Stimulated activated CD4-positive, alpha-beta T cell treated with anti-CD3 and anti-CD28 coated beads, Interleukin-2, amount 100 ng/mL, for 48 hours (primary cell): Measurements from ENCODE around the gene EFNB1.
"Not testable (repeated sequence)": the region's sequence is repeated elsewhere in the genome, so short reads cannot be mapped to it uniquely, and the experiment has no call there.

Source experiments
- DNase-seq, 2 donors: peaks; one replicate each; pipeline ENCODE4 v3.0.0-alpha.2; 2020

EFNB1 gene

GRCh38 chrX:68828740-68829581, at the start of gene EFNB1:
TSS of gene EFNB1 (plus strand) at chrX:68829021. CDS start at chrX:68829777, 756 bp downstream.
- peak; percentile 60 to 70 for DNase-seq

- DNase-seq = not testable (repeated sequence)
These were observed 47.5 kb upstream of the EFNB1 start for GRCh38 chrX:68781295-68781694.

GRCh38 chrX:68784816-68785215, 44.0 kb upstream of the EFNB1 start:
- no peak for DNase-seq

- not testable (repeated sequence) for DNase-seq
These were observed 42.2 kb upstream of the EFNB1 start for GRCh38 chrX:68786581-68786980.

DNA sequence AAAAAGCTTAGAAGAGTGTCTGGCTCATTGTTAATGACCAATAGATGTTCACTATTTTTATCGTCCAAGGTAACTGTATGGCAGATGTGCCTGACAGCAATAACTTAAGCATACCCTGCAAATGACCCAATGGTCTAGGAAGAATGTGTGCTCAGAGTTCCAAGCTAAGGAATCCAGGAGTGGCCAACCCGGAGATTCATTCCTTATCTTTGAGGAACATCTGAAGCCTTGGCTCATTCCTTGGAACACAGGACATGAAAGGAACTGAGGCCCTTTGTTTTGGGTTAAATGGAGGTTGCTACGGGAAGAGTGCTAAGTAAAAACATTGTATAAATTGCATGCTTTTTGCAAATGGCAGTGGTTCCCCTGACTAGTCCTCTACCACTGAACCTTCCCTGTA, 38.9 kb upstream of the EFNB1 start:
- no peak for DNase-seq

GRCh38 chrX:68792083-68792482, 36.7 kb upstream of the EFNB1 start:
- no peak for DNase-seq

- DNase-seq = no peak
These were observed 34.4 kb upstream of the EFNB1 start for GRCh38 chrX:68794461-68794860.

DNA sequence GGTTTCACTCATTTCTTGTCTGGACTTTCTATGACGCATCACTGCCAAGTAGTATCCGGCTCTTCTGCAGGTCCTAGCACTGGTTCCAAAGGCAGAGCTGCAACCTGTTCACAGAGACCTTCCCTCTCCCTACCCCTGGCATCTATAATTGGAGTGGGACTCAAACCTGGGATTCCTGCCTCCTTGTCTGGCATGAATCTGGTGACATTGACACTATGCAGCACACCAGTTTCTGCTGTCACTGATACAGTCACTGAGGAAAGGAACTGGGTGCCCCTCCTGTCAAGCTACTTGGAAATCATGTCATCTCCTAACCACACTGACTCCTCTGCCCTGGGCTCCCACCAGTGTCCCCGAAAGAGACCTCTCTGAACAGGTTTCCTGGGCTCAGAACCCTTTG, 33.1 kb upstream of the EFNB1 start:
- no peak for DNase-seq

- not testable (repeated sequence) for DNase-seq
These were observed 30.4 kb upstream of the EFNB1 start for GRCh38 chrX:68798400-68798799.

GRCh38 chrX:68801737-68802290, 27.0 kb upstream of the EFNB1 start:
- DNase-seq = no peak

- no peak for DNase-seq
These were observed 21.0 kb upstream of the EFNB1 start for GRCh38 chrX:68807818-68808217.

GRCh38 chrX:68808686-68809357, 20.0 kb upstream of the EFNB1 start:
- DNase-seq = no peak

GRCh38 chrX:68820476-68821110, 8.2 kb upstream of the EFNB1 start:
- no peak for DNase-seq

GRCh38 chrX:68821616-68822015, 7.2 kb upstream of the EFNB1 start:
- DNase-seq = no peak

- no peak for DNase-seq
These were observed 6.0 kb upstream of the EFNB1 start for GRCh38 chrX:68822641-68823410.

DNA sequence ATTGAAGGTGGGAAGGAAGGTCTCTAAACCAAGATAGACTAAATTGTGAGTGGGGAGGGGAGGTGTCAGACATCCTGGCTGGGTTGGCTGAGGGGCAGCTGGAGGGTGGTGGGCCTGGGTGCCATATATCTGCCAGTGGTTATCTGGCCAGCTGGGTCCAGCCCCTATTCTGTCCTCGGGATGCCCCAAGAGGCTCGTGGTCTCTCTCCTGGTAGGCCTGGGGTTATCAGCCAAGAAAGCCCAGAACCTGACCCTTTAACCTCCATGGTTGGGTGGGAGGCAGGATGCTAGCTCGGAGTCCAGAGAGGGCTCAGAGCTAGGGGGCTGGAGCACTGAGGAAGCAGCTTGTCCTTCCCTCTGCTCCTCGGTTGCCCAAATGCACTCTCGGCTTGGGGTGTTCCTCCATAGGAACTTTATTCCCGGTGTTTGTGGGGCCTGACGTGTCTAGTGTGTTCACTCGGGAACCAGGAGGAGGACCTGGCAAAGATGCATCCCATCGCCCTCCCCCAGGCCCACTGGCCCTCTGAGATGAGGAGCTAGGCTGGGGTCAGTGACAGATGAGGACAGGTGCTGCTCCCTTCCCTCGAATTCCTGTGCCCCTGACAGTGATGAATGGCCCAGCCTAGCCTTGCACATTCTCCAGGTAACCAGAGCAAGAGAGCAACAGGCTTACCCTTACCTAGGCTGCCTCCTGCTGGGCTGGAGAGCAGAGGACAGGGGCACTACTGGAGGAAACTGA, 5.2 kb upstream of the EFNB1 start:
- DNase-seq = no peak

GRCh38 chrX:68824152-68824433, 4.7 kb upstream of the EFNB1 start:
- no peak for DNase-seq

DNA sequence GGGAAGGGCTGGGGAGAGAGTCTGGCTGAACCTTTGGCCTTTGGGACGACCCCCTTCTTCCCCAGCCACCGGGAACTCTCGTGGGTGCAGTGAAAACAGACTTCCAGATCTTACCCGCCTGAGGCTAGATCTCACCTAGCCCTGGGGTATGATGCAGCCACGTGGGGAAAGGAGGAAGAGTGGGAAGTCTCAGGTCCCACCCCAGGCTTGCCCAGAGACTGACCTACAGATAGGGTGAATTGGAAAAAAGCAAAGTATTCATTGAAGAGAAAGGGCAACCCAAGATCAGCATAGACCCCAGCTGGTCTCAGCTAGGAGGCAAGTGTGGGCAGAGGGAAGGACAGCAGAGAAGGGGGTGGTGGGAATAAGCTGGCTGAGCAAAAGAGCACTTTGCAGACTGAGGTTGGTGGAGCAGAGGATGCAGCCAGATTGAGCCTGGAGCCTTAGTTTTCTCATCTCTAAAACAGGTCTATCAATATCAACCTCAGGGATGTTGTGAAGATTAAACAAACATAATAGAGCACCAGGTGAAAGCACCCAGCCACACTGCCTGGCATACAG, 4.2 kb upstream of the EFNB1 start:
- DNase-seq = no peak

DNA sequence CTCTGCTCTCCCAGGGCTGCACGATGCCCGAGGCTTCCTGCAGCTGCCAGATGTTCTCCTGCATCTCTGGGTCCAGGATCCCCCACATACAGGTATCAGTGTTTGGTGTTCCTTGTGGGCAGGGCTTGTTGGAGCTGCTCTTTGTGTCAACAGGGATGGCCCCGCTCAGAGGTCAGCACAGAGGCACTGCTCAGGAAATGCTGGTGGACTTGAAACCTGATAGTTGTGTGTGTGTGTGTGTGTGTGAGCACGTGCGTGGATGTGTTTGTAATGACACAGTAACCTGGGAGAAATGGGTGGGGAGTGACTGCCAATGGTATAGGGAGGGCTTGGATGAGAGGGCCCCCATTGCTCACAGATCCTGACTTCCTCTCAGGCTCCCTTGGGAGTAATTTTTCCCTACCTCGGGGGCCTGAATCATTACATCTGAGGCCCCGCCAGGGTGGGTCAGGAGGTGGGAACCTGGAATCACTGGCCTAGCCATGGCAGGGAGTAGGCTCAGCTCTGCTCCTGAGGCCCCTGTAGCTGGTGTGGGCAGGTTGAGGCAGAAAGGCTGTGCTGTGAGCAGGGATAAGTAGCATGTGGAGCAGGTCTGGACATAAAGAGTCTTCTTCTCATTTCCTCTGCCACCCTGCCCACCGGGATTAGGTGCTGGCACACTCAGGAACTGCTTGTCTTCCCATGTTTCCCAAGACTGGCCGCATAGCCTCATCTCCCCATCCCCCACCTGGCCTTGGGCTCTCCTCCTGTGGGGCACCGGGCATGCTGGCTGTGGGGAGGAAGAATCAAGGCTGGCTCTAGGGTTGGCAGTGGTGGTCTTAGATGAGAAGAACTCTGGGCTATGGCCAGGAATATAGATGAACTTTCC, 2.5 kb upstream of the EFNB1 start:
- DNase-seq = no peak

- DNase-seq = no peak
These were observed 1.6 kb upstream of the EFNB1 start for GRCh38 chrX:68827256-68827655.
